GM12878 (cell line): ENCODE data around the gene COL4A1. TPM values are rescaled to one million over a fixed set of nuclear protein-coding genes. Genes with fewer than 3 reads are reported as not detected.

Experiments
- ATAC-seq: fragments of 200-7000 bp; cut with Tn5 transposase; 3 replicates; pipeline ENCODE4 v1.9.1; 2020; ENCODE audit warnings: mild to moderate bottlenecking, moderate library complexity
- BruUV-seq: library from RNA; stranded (reverse); fragments of 400-500 nt; replicated peaks from 2 replicates; lab custom pipeline; 2021; lab: Mats Ljungman, UMichigan
- CTCF ChIA-PET: fragments of 300-600 bp; sonication (Branson Sonifier 250); formaldehyde crosslinking; extraction: SDS; loops from one replicate; lab custom pipeline; 2021; ENCODE audit warnings: inconsistent platforms; lab: Yijun Ruan, JAX
- POLR2A ChIA-PET: fragments of 350-600 bp; formaldehyde crosslinking; extraction: SDS; loops from one replicate; lab custom pipeline; 2021; ENCODE audit warnings: inconsistent platforms; lab: Charles Lee
- RAD21 ChIA-PET: fragments of 300-600 bp; sonication (Branson Sonifier 250); formaldehyde crosslinking; loops from one replicate; lab custom pipeline; 2023; ENCODE audit warnings: antibody characterized with exemption; ENCODE audit not compliant: unreplicated experiment; lab: Charles Lee
- SMC1A ChIA-PET: fragments of 300-600 bp; sonication (Branson Sonifier 250); formaldehyde crosslinking; loops from one replicate; lab custom pipeline; 2023; ENCODE audit not compliant: unreplicated experiment, uncharacterized antibody; lab: Charles Lee
- DNase-seq: peaks from one replicate; pipeline ENCODE4 v3.0.0-alpha.2; 2011; ENCODE audit warnings: low read depth, low spot score
- FAIRE-seq: peaks from 3 replicates; lab custom pipeline; 2011; peaks lifted over from hg19 to GRCh38; lab: Jason Lieb, UNC
- H2AFZ ChIP-seq: 2 replicates; pipeline ENCODE4 v1.6.0; 2011; ENCODE audit warnings: low read depth, low read length, control low read depth; ENCODE audit not compliant: control insufficient read depth
- H3K27ac ChIP-seq: 2 replicates; pipeline ENCODE4 v1.5.1; 2011; ENCODE audit warnings: control low read depth; ENCODE audit not compliant: control insufficient read depth, insufficient read depth
- H3K27me3 ChIP-seq, 2 experiments: replicated peaks in 1 of 2; 2 replicates each; pipeline versions ENCODE4 v1.6.0 to v1.6.1; 2011; ENCODE audit warnings: low read length in 1 of 2; ENCODE audit not compliant: control insufficient read depth in 2 of 2, insufficient read depth in 2 of 2
- H3K36me3 ChIP-seq, 2 experiments: 2 replicates each; pipeline ENCODE4 v1.5.1; 2011; ENCODE audit warnings: low read length in 1 of 2; ENCODE audit not compliant: control insufficient read depth in 2 of 2, insufficient read depth in 2 of 2
- H3K4me1 ChIP-seq: 2 replicates; pipeline ENCODE4 v1.6.1; 2011; ENCODE audit warnings: mild to moderate bottlenecking, low read length, moderate library complexity, mixed read lengths; ENCODE audit not compliant: control insufficient read depth, insufficient read depth
- H3K4me2 ChIP-seq: 2 replicates; pipeline ENCODE4 v1.6.0; 2011; ENCODE audit warnings: control low read depth; ENCODE audit not compliant: control insufficient read depth, insufficient read depth
- H3K4me3 ChIP-seq: fragments of 200-600 bp; sonication (generic); 2 replicates; pipeline ENCODE4 v1.5.1; 2016
- H3K79me2 ChIP-seq: 2 replicates; pipeline ENCODE4 v1.6.0; 2011; ENCODE audit warnings: low read length; ENCODE audit not compliant: control insufficient read depth, insufficient read depth
- H3K9ac ChIP-seq: 2 replicates; pipeline ENCODE4 v1.8.0; 2011; ENCODE audit warnings: low read length, control low read depth, mixed read lengths; ENCODE audit not compliant: control insufficient read depth, insufficient read depth
- H3K9me3 ChIP-seq: replicated peaks from 3 replicates; pipeline ENCODE4 v1.5.1; 2011; ENCODE audit warnings: mild to moderate bottlenecking, low read length; ENCODE audit not compliant: control insufficient read depth, insufficient read depth
- H4K20me1 ChIP-seq: 2 replicates; pipeline ENCODE4 v1.6.0; 2011; ENCODE audit not compliant: control insufficient read depth, insufficient read depth
- ASH2L ChIP-seq: fragments of 300-600, 200-600 bp; sonication (generic); IDR thresholded peaks from 2 replicates; pipeline ENCODE4 v1.6.1; 2017; ENCODE audit warnings: low read depth, mild to moderate bottlenecking, borderline replicate concordance
- CBFB ChIP-seq: IDR thresholded peaks from 2 replicates; pipeline ENCODE4 v1.6.1; 2016; ENCODE audit warnings: antibody characterized with exemption, low read depth
- E2F4 ChIP-seq: IDR thresholded peaks from 2 replicates; pipeline ENCODE4 v1.6.1; 2012; ENCODE audit warnings: low read depth, low read length, improper control_type of control experiment
- EZH2 ChIP-seq: IDR thresholded peaks from 2 replicates; pipeline ENCODE4 v1.6.1; 2012; ENCODE audit warnings: low read depth, mild to moderate bottlenecking, control low read depth, inconsistent platforms, low read length, borderline replicate concordance; ENCODE audit not compliant: control insufficient read depth
- MYC ChIP-seq: IDR thresholded peaks from 2 replicates; pipeline ENCODE4 v1.6.1; 2011; ENCODE audit warnings: mild to moderate bottlenecking, low read length, moderate library complexity, inconsistent platforms; ENCODE audit not compliant: insufficient read depth, insufficient replicate concordance, insufficient read length, severe bottlenecking
- NFIC ChIP-seq: IDR thresholded peaks from 2 replicates; pipeline ENCODE4 v1.6.1; 2012; ENCODE audit warnings: low read depth, mild to moderate bottlenecking, inconsistent platforms, low read length, moderate library complexity
- NR2C2 ChIP-seq: IDR thresholded peaks from 2 replicates; pipeline ENCODE4 v1.6.1; 2011; ENCODE audit warnings: borderline replicate concordance, low read depth; ENCODE audit not compliant: control insufficient read depth, insufficient read length
- SREBF2 ChIP-seq: IDR thresholded peaks from 2 replicates; pipeline ENCODE4 v1.6.1; 2012; ENCODE audit warnings: mild to moderate bottlenecking, low read length
- SUPT20H ChIP-seq: IDR thresholded peaks from 2 replicates; pipeline ENCODE4 v1.6.1; 2011; ENCODE audit warnings: low read depth, mild to moderate bottlenecking, low read length, moderate library complexity, borderline replicate concordance; ENCODE audit not compliant: control insufficient read depth
- TARDBP ChIP-seq: IDR thresholded peaks from 2 replicates; pipeline ENCODE4 v1.6.1; 2016; ENCODE audit warnings: borderline replicate concordance
- ZBTB33 ChIP-seq: fragments of 450-650 bp; IDR thresholded peaks from 2 replicates; pipeline ENCODE4 v1.6.1; 2017; ENCODE audit warnings: mild to moderate bottlenecking
- WGBS: methylation state at CpG from one replicate; pipeline ENCODE4 v1.1.6; 2016; ENCODE audit warnings: low lambda C conversion rate; ENCODE audit not compliant: insufficient replicate concordance, insufficient coverage; ENCODE audit errors: missing lambda C conversion rate; 5-methylcytosine and 5-hydroxymethylcytosine counted together
- in situ Hi-C: fragments of 300-500 bp; cut with MboI; formaldehyde crosslinking; loops from 9 replicates; pipeline ENCODE4 v1.14.3; 2018; ENCODE audit warnings: mixed read lengths
- intact Hi-C: fragments of 100-400 bp; cut with micrococcal nuclease; formaldehyde crosslinking; loops from one replicate; pipeline ENCODE4 v1.14.2; 2022; ENCODE audit not compliant: unreplicated experiment
- polyA plus RNA-seq, 11 experiments: library from polyadenylated mRNA; depleted of rRNA in 4 of 11; unstranded in 6 of 11; stranded (reverse) in 5 of 11; fragments of >200 nt; fragmentation: Nextera tagmentation in 4 of 11; fragmentation: Illumina TruSeq in 1 of 11; extraction: Ambion mirVana in 4 of 11; extraction: Trizol in 1 of 11; gene quantifications; 1 replicate in 1 of 11; 2 replicates in 10 of 11; pipeline versions ENCODE4 v1.2.1 to v1.2.3, GENCODE V29; 2011 to 2016; ENCODE audit warnings: inconsistent platforms in 2 of 11, missing spikeins in 2 of 11, low read depth in 1 of 11
- total RNA-seq, 4 experiments: library from RNA; depleted of rRNA in 3 of 4; stranded (reverse); fragments of >200 nt in 3 of 4; fragmentation: Illumina TruSeq in 1 of 4; extraction: Trizol in 1 of 4; gene quantifications; 2 replicates each; pipeline versions ENCODE4 v1.2.1 to v1.2.3, GENCODE V29; 2013 to 2021

COL4A1 gene
- total and polyA plus RNA-seq, 10 of the 15 experiments (the other 5 are each of a cell fraction or from before 2014, with no cell fraction given) = 0.07 to 0.31 (median 0.13) TPM; not detected in 6

GRCh38 chr13:110246530-110246929 lies 60.4 kb downstream of the COL4A1 start:
- H3K9me3 ChIP-seq = no peaks in the 10 kb centered on the region
- H3K36me3 ChIP-seq = no peaks in the 10 kb centered on the region
- H3K4me3 ChIP-seq = no peak overlapping the region
- H2AFZ ChIP-seq = no peak overlapping the region
- no peaks in the 10 kb centered on the region for H3K79me2 ChIP-seq
- POLR2A ChIA-PET = no interaction called here
- H3K27me3 ChIP-seq = no peaks in the 10 kb centered on the region; a peak in 1 of 4 replicates
- DNase-seq = no peak
- no peak overlapping the region for H3K9ac ChIP-seq
- intact Hi-C loops (no loop called here), in situ Hi-C loops (no loop called here)
- no peak for ATAC-seq
- CTCF ChIA-PET = interaction anchor here (1.0 to 3.4 kb wide), 4 partner anchors 114 to 198 kb away, joined by 3 to 24 read pairs (median 4); no protein-coding TSS in a partner anchor
- TF ChIP-seq NFIC = no peak
- no peak for TF ChIP-seq SUPT20H
- TF ChIP-seq ZBTB33 = no peak
- no peak for TF ChIP-seq ASH2L
- TF ChIP-seq SREBF2 = no peak
- TF ChIP-seq E2F4 = no peak
- no peak for TF ChIP-seq CBFB
- TF ChIP-seq EZH2 = no peak
- TF ChIP-seq MYC = no peak
- TF ChIP-seq TARDBP = no peak
- TF ChIP-seq NR2C2 = no peak
- no peaks in the 10 kb centered on the region for H4K20me1 ChIP-seq
- H3K4me1 ChIP-seq = no peaks in the 10 kb centered on the region
- RAD21 ChIA-PET = interaction anchor here (1.2 to 4.4 kb wide), 2 partner anchors 165 to 198 kb away, joined by 5 to 15 read pairs; no protein-coding TSS in a partner anchor
- SMC1A ChIA-PET = interaction anchor here (1.1 to 2.3 kb wide), 6 partner anchors 11 to 198 kb away, joined by 3 to 19 read pairs (median 4); no protein-coding TSS in a partner anchor
- FAIRE-seq = no peak
- H3K27ac ChIP-seq = no peak overlapping the region
- no peak overlapping the region for H3K4me2 ChIP-seq
- WGBS = 38% methylated on average over 5 of the region's 5 CpGs
- no TSS peak for BruUV-seq
